ENCODE results near the gene MAD1L1.

- TF ChIP-seq CTCF (IDR thresholded peaks at IDR 0.05; ENCODE audit: control extremely low read depth in 1 of 3, insufficient read depth in 1 of 3, low read depth in 1 of 3, low read length in 3 of 3): no peak
- no peak for TF ChIP-seq KDM1A (IDR thresholded peaks at IDR 0.05; ENCODE audit: borderline replicate concordance, low read length)
- no peak for TF ChIP-seq BCL11A (IDR thresholded peaks at IDR 0.05; ENCODE audit: low read depth in 2 of 2, low read length in 2 of 2)
- no peak for TF ChIP-seq GABPA (IDR thresholded peaks at IDR 0.05; ENCODE audit: borderline replicate concordance, insufficient read depth, low read length)
- no peak for TF ChIP-seq TEAD4 (IDR thresholded peaks at IDR 0.05; ENCODE audit: low read depth, low read length)
- TF ChIP-seq RFX5 (IDR thresholded peaks at IDR 0.05; ENCODE audit: borderline replicate concordance, low read depth, low read length): no peak
- no peak for TF ChIP-seq RAD21 (IDR thresholded peaks at IDR 0.05 in 1 of 2, conservative IDR thresholded peaks at IDR 0.05 in 1 of 2; ENCODE audit: low read depth in 2 of 2, low read length in 2 of 2)
- no peak for TF ChIP-seq YY1 (IDR thresholded peaks at IDR 0.05; ENCODE audit: low read depth, low read length)
- TF ChIP-seq CHD2 (IDR thresholded peaks at IDR 0.05; ENCODE audit: low read length): no peak
Measured at GRCh38 chr7:1961701-1962276, 271.0 kb downstream of the MAD1L1 start.
